ENCODE data around the gene PEX11G. TPM values are rescaled to one million over a fixed set of nuclear protein-coding genes. Genes with fewer than 3 reads are reported as not detected.
"Not testable (repeated sequence)": the region's sequence is repeated elsewhere in the genome, so short reads cannot be mapped to it uniquely, and the experiment has no call there.

Gene PEX11G
- polyA plus RNA-seq, 1 donor = 4.3 TPM

- no peak for DNase-seq
Observed at GRCh38 chr19:7468840-7469239, 20.0 kb downstream of the PEX11G start.

DNA sequence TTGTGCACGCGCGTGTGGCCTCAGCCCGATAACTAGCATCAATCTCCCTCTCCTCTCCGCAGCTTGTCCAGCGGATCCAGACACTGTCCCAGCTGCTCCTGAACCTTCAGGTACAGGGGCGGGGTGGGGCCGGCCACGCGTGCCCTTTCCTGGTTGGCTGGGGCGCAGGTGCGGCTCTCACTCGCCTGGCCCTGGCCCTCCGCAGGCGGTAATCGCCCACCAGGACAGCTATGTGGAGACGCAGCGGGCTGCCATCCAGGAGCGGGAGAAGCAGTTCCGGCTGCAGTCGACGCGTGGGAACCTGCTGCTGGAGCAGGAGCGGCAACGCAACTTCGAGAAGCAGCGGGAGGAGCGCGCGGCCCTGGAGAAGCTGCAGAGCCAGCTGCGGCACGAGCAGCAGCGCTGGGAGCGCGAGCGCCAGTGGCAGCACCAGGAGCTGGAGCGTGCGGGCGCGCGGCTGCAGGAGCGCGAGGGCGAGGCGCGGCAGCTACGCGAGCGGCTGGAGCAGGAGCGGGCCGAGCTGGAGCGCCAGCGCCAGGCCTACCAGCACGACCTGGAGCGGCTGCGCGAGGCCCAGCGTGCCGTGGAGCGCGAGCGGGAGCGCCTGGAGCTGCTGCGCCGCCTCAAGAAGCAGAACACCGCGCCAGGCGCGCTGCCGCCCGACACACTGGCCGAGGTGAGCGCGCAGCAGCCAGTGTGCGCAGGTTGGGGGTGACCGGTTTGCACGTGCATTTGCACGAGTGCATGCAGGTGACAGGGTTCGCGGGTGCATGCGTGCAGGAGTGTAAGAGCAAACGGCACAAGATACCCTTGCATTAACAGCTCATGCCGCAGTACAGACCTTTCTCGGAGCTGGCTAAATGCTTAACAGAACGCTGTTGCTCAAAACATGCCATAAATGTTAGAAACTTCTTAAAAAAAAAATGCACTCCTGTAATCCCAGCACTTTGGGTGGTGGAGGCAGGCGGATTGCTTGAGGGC, 21.5 kb downstream of the PEX11G start:
- DNase-seq = no peak

DNA sequence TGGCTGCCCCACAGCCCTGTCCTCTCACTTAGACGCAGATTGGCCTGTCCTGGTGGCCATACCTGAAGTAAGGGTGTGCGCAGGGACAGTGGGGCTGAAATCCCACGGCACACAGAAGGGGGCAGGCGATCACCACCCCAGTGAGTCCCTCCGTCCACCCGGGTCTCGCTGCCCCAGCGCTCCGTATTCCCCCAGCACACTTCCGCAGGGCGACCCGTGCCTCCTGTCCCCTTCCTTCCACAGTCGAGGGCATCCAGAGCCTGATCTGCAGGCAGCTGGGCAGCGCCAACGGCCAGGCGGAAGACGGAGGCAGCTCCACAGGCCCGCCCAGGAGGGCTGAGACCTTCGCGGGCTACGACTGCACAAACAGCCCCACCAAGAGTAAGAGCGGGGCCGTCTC, 25.3 kb downstream of the PEX11G start:
- DNase-seq = no peak

DNA sequence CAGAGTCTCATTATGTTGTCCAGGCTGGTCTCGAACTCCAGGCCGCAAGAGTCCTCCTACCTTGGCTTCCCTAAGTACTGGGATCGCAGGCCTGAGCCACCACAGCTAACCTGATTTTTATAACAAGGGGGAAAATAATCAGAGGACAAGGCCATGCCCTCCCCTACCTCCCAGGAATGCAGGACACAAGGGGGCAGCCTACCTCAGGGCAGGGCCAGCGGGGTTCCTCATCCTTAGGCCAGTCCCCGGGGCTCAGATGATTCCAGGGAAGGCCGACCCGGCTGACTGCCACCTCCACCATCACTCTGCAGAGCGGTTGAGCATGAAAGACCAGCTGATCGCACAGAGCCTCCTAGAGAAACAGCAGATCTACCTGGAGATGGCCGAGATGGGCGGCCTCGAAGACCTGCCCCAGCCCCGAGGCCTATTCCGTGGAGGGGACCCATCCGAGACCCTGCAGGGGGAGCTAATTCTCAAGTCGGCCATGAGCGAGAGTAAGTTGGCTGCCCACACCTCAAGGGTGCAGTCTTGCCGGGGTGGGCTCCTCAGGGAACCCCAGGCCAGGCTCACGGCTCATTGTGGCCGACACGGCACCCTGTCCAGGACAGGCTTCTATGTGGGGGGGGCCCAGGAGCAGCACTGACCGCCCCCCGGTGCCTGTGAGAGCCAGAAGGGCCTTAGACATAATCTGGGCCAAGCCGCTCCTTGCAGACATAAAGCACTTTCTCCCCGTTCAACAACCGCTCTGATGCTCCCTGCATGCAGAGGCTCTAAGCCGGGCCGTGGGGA, 26.8 kb downstream of the PEX11G start:
- no peak for DNase-seq

DNA sequence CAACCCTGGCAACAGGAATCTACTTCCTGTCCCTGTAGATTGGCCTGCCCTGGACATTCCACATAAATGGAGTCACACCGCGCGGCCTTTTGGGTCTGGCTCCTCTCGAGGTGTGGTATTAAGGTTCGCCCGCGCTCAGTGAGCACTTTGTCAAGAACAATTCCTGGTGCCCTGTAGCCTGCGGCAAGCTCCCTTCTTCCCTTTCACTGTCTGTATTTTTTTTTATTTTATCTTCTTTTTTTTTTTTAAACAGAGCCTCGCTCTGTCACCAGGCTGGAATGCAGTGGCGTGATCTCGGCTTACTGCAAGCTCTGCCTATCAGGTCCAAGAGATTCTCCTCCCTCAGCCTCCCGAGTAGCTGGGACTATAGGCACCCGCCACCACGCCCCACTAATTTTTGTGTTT, 28.3 kb downstream of the PEX11G start:
- no peak for DNase-seq

DNA sequence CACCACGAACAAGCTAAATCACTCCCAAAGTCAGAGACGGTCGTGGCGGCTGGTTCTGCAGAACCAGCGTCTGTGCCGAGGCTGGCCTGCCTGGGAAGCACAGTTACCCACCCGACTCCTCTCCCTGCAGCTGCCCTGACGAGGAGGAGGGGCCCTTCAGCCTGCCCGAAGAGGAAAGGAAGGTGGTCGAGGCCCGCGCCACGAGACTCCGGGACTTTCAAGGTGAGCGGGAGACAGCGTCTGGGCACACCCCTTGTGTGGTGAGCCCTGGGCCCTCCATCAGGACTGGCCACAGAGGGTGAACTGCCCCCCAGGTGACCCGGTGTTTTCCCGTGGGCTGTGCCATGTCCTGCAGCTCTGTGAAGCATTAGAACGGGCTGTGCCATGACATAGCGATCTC, 29.1 kb downstream of the PEX11G start:
- no peak for DNase-seq

DNA sequence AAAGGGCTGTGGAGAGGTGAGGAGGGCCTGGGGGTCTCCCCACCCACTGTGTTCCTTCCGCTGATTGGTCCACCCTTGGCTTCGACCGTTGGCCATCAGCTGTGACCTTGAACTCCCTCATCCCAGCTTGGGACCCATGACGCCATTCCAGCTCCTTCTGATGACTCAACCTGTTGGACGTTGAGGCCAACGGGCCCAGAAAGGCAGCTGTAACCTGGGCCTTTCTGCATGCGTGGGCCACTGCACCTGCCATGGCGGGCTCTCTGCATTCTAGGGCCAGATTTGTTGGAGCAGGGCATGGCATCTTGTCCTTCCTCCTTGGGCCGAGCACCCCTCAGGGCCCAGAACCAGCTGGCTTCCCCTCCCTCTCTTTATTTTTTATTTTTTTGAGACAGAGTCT, 30.2 kb downstream of the PEX11G start:
- DNase-seq = no peak

GRCh38 chr19:7456964-7457541, 31.8 kb downstream of the PEX11G start:
- no peak for DNase-seq

- no peak for DNase-seq
Observed at GRCh38 chr19:7455600-7456296, 33.1 kb downstream of the PEX11G start.

GRCh38 chr19:7454998-7455397, 33.8 kb downstream of the PEX11G start:
- no peak for DNase-seq

DNA sequence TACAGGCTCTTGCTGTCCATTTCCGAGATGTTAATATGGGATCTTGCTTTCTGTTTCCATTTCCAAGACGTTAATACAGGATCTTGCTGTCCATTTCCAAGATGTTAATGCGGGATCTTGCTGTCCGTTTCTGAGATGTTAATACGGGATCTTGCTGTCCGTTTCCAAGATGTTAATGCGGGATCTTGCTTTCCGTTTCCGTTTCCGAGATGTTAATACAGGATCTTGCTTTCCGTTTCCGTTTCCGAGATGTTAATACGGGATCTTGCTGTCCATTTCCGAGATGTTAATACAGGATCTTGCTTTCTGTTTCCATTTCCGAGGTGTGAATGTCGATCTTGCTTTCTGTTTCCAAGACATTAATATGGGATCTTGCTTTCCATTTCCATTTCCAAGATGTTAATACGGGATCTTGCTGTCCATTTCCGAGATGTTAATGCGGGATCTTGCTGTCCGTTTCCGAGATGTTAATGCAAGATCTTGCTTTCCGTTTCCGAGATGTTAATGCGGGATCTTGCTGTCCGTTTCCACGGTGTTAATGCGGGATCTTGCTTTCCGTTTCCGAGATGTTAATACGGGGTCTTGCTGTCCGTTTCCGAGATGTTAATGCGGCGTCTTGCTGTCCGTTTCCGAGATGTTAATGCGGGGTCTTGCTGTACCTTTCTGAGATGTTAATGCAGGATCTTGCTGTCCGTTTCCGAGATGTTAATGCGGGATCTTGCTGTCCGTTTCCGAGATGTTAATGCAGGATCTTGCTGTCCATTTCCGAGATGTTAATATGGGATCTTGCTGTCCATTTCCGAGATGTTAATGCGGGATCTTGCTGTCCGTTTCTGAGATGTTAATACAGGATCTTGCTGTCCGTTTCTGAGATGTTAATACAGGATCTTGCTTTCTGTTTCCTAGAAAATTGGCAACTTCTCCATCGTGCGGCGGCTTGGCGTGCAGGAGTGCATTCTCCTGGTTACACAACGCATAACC, 38.3 kb downstream of the PEX11G start:
- no peak for DNase-seq

DNA sequence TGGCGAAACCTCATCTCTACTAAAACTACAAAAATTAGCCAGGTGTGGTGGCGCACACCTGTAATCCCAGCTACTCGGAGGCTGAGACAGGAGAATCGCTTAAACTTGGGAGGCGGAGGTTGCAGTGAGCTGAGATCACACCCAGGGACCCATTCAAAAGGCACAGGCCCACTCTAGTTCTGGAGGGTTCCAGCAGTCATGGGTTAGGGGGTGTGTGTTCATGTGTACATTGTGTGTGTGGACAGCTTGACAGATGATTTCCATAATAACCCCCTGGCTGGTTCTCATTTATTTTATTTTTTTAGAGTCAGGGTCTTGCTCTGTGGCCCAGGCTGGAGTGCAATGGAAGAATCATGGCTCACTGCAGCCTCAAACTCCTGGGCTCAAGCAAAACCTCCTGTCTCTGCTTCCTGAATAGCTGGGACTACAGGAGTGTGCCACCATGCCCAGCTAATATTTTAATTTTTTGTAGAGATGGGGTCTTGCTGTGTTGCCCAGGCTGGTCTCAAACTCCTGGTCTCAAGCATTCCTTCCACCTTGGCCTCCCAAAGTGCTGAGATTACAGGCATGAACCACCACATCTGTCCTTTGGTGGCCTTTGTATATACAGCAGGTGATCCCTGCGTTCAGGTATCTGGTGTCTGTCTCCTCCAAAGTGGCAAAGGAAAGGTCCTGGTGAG, 39.3 kb downstream of the PEX11G start:
- DNase-seq = not testable (repeated sequence)

DNA sequence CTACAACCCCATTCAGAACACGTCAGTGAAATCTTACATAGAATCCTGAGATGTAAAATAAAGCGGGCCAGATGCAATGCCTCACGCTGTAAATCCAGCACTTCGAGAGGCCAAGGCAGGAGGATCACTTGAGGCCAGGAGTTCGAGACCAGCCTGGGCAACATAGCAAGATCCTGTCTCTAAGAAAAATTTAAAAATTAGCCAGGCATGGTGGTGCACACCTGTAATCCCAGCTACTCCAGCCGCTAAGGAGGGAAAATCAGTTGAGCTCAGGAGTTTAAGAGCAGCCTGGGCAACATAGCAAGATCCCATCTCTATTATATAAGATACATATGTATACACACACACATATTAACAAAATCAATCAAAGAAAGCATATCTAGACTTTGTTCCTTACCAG, 41.2 kb downstream of the PEX11G start:
- no peak for DNase-seq

DNA sequence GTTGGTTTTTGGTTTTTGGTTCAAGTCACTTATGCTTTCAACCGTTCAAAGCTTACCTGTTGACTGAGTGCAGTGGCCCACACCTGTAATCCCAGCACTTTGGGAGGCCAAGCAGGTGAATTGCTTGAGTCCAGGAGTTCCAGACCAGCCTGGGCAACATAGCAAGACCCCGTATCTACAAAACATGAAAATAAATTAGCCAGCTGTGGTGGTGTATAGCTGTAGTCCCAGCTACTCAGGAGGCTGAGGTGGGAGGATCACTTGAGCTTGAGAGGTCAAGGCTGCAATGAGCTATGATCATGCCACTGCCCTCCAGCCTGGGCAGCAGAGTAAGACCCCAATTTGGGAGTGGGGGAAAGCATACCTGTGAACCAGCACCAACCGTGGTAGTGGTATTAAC, 43.7 kb downstream of the PEX11G start:
- DNase-seq = no peak

DNA sequence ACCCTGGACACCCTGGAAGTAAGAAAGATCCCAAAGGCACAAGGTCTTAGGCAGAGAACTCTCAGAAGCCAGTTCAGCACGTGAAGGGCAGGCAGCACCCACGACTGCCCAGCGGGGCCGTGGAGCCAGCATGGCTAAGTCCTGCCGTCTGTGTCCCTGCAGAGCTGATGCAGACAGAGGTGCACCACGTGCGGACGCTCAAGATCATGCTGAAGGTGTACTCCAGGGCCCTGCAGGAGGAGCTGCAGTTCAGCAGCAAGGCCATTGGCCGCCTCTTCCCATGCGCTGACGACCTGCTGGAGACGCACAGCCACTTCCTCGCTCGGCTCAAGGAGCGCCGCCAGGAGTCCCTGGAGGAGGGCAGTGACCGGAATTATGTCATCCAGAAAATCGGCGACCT, 44.8 kb downstream of the PEX11G start:
- no peak for DNase-seq

GRCh38 chr19:7442423-7442822, 46.4 kb downstream of the PEX11G start:
- DNase-seq = no peak

- DNase-seq = no peak
Observed at GRCh38 chr19:7441468-7442146, 47.2 kb downstream of the PEX11G start.

DNA sequence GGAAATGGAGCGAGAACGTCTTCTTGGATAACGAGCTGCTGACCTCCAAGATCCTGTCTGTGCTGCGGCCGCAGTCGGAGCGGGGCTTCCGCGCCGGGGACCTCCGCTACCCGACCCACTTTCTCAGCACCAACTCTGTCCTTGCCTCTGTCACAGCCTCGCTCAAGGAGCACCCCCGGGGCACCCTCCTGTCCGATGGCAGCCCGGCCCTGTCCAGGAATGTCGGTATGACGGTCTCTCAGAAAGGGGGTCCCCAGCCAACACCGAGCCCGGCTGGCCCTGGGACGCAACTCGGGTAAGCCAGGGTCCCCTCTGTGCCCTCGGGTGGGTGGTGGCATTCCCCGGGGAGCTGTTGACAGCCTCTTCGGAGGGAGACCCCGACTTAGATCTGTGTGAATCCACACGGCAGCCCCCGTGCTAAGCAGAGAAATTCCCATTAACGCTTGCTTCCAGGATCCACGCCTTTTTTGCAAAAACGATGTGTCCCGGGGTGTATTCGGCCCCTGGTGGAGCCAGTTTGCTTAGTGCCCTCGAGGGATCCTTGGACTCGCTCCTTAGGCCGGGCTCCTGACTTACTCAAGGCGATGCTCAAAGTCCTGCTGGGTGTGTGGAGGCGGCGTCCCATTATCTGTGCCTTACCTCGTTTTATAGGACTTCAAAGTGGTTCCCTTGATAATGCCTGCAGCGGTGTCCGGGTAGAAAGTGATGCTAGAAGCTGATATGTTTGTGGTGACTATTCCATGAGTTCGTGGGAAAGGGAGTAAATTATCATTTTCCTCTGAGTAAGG, 48.5 kb downstream of the PEX11G start:
- DNase-seq = no peak

DNA sequence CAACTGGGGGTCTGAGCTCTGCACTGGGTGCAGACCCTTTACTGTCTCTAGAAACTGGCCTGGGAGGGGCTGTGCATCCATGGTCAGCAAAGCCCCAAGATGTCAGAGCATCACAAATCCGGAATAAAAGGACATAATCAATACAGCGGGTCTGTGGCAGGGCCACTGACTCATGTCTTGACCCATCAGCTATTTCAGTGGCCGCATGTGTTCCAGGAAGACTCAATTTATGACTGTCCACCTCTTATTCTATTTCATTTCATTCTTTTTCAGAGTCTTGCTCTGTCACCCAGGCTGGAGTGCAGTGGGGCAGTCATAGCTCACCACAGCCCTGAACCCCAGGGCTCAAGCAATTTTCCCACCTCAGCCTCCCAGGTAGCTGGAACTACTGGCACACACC, 53.2 kb downstream of the PEX11G start:
- no peak for DNase-seq
